ENCODE measurements around the gene TRIP13. TPM values are rescaled to one million over a fixed set of nuclear protein-coding genes. Genes with fewer than 3 reads are reported as not detected.

Gene TRIP13
- total RNA-seq, 1 donor from 2014 or later: 3.0 TPM

- DNase-seq (ENCODE audit: low read depth in 2 of 2): no peak
Measured at GRCh38 chr5:952597-953271, 60.0 kb downstream of the TRIP13 start.

GRCh38 chr5:953535-954449 lies 61.1 kb downstream of the TRIP13 start:
- no peak for DNase-seq (ENCODE audit: low read depth in 2 of 2)

- DNase-seq (ENCODE audit: low read depth in 2 of 2): no peak
Measured at GRCh38 chr5:955886-956761, 63.4 kb downstream of the TRIP13 start.

- DNase-seq (ENCODE audit: low read depth in 2 of 2): peak; percentile 72 to 85
Measured at GRCh38 chr5:956941-957747, 64.5 kb downstream of the TRIP13 start.

- DNase-seq (ENCODE audit: low read depth in 2 of 2): peak; percentile 21 to 68
Measured at GRCh38 chr5:957748-958485, 65.2 kb downstream of the TRIP13 start.

GRCh38 chr5:958701-959571 lies 66.3 kb downstream of the TRIP13 start:
- peak in 1 of 2 donors; percentile 37 for DNase-seq (ENCODE audit: low read depth in 2 of 2)

GRCh38 chr5:959581-960531 lies 67.2 kb downstream of the TRIP13 start:
- DNase-seq (ENCODE audit: low read depth in 2 of 2): no peak

GRCh38 chr5:960551-960950 lies 67.9 kb downstream of the TRIP13 start:
- DNase-seq (ENCODE audit: low read depth in 2 of 2): no peak

- no peak for DNase-seq (ENCODE audit: low read depth in 2 of 2)
Measured at GRCh38 chr5:961002-961710, 68.5 kb downstream of the TRIP13 start.

GRCh38 chr5:961711-962240 lies 69.1 kb downstream of the TRIP13 start:
- DNase-seq (ENCODE audit: low read depth in 2 of 2): no peak

GRCh38 chr5:962386-962785 lies 69.7 kb downstream of the TRIP13 start:
- DNase-seq (ENCODE audit: low read depth in 2 of 2): no peak

- no peak for DNase-seq (ENCODE audit: low read depth in 2 of 2)
Measured at GRCh38 chr5:962801-963200, 70.1 kb downstream of the TRIP13 start.

- no peak for DNase-seq (ENCODE audit: low read depth in 2 of 2)
Measured at GRCh38 chr5:963310-963672, 70.6 kb downstream of the TRIP13 start.

- no peak for DNase-seq (ENCODE audit: low read depth in 2 of 2)
Measured at GRCh38 chr5:963673-964531, 71.2 kb downstream of the TRIP13 start.

GRCh38 chr5:964821-965220 lies 72.1 kb downstream of the TRIP13 start:
- DNase-seq (ENCODE audit: low read depth in 2 of 2): no peak

- DNase-seq (ENCODE audit: low read depth in 2 of 2): no peak
Measured at GRCh38 chr5:965604-966344, 73.1 kb downstream of the TRIP13 start.

Measured in lung microvascular endothelial cell (primary cell).